ENCODE results near the gene ITGB5.

ITGB5 gene

DNA sequence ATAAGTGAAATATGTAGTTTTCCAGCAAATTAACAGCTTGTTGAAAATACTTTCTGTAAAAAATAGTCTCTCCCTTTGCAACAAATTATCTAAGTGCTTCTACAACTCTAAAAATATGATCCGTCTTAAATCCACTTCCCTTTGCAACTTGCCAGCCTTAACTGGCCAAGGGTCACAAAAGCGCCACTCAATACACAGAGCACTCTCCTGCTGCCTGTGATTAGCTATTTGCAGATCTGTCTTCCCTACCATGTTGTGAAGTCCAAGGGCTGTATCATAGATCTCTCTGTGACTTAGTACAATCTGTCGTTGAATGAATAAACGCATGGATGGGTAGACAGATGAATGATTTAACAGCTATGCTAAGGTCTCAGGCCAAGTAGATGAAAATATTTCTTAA, 76.2 kb downstream of the ITGB5 start:
- DNase-seq (ENCODE audit: low read depth) = no peak
- TF ChIP-seq POLR2A (IDR thresholded peaks at IDR 0.05; ENCODE audit: extremely low read depth, insufficient read length) (no peak), MYC (IDR thresholded peaks at IDR 0.05; ENCODE audit: low read depth, low read length) (no peak)
- TF ChIP-seq, protein P1, sequence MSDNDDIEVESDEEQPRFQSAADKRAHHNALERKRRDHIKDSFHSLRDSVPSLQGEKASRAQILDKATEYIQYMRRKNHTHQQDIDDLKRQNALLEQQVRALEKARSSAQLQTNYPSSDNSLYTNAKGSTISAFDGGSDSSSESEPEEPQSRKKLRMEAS (IDR thresholded peaks at IDR 0.05; ENCODE audit: low read depth, low read length) = no peak
- TF ChIP-seq, protein P2, sequence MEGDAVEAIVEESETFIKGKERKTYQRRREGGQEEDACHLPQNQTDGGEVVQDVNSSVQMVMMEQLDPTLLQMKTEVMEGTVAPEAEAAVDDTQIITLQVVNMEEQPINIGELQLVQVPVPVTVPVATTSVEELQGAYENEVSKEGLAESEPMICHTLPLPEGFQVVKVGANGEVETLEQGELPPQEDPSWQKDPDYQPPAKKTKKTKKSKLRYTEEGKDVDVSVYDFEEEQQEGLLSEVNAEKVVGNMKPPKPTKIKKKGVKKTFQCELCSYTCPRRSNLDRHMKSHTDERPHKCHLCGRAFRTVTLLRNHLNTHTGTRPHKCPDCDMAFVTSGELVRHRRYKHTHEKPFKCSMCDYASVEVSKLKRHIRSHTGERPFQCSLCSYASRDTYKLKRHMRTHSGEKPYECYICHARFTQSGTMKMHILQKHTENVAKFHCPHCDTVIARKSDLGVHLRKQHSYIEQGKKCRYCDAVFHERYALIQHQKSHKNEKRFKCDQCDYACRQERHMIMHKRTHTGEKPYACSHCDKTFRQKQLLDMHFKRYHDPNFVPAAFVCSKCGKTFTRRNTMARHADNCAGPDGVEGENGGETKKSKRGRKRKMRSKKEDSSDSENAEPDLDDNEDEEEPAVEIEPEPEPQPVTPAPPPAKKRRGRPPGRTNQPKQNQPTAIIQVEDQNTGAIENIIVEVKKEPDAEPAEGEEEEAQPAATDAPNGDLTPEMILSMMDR (IDR thresholded peaks at IDR 0.05; ENCODE audit: low read depth, low read length) = no peak
- no peak overlapping the region for H3K4me3 ChIP-seq (ENCODE audit: low read depth, low read length)

DNA sequence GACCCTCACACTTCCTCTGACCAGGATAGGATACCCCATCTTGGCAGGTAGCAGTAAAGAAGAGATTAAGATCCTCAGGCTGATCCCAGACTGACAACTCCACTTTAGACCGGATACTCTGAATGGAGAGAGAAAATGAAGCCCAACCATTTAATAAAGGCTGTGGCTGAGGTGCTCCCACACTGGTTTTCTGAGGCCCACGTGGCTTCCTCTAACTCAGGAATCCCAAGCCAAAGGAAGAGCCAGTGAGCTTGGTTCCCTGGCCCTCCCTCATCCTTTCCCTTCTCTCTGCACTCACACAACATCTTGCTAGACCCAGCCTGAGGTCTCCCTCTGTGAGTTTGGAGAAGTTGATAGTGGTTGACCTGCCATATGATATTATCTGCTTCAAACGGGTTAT, 78.1 kb downstream of the ITGB5 start:
- TF ChIP-seq MYC (IDR thresholded peaks at IDR 0.05; ENCODE audit: low read depth, low read length) (no peak), POLR2A (IDR thresholded peaks at IDR 0.05; ENCODE audit: extremely low read depth, insufficient read length) (no peak)
- TF ChIP-seq, protein P2 (IDR thresholded peaks at IDR 0.05; ENCODE audit: low read depth, low read length) = no peak
- TF ChIP-seq, protein P1 (IDR thresholded peaks at IDR 0.05; ENCODE audit: low read depth, low read length) = no peak
- DNase-seq (ENCODE audit: low read depth) = no peak
- no peak overlapping the region for H3K4me3 ChIP-seq (ENCODE audit: low read depth, low read length)

DNA sequence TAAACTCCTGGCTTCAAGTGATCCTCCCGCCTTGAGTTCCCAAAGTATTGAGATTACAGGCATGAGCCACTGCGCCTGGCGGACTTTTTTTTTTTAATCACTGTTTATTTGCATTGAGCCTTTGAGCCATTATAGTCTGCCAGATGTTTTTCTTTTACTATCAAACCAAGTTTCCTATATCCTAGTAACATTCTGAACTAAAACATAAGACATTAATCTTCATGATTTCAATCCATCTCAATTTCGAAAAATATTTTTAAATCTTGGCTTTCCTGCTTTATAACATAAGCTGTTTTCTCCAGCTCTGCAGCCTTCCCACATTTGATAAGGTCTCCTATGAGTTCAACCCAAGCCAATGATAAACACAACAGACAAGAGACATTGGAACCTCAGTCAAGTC, 81.5 kb downstream of the ITGB5 start:
- TF ChIP-seq, protein P2 (IDR thresholded peaks at IDR 0.05; ENCODE audit: low read depth, low read length) = no peak
- TF ChIP-seq, protein P1 (IDR thresholded peaks at IDR 0.05; ENCODE audit: low read depth, low read length) = no peak
- TF ChIP-seq POLR2A (IDR thresholded peaks at IDR 0.05; ENCODE audit: extremely low read depth, insufficient read length) (no peak), MYC (IDR thresholded peaks at IDR 0.05; ENCODE audit: low read depth, low read length) (no peak)
- no peak overlapping the region for H3K4me3 ChIP-seq (ENCODE audit: low read depth, low read length)
- DNase-seq (ENCODE audit: low read depth) = no peak

DNA sequence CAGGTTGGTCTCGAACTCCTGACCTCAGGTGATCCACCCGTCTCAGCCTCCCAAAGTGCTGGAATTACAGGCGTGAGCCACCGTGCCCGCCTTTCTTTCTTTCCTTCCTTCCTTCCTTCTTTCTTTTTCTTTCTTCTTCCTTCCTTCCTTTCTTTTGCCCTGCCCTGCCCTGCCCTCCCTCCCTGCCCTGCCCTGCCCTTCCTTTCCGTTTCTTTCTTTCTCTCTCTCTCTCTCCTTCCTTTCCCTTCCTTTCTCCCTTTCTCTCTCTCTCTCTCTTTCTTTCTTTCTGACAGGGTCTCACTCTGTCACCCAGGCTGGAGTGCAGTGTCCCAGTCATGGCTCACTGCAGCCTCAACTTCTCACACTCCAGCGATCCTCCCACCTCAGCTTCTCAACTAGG, 82.3 kb downstream of the ITGB5 start:
- H3K4me3 ChIP-seq (ENCODE audit: low read depth, low read length) = no peak overlapping the region
- DNase-seq (ENCODE audit: low read depth) = no peak
- TF ChIP-seq MYC (IDR thresholded peaks at IDR 0.05; ENCODE audit: low read depth, low read length) = no peak
- TF ChIP-seq, protein P1 (IDR thresholded peaks at IDR 0.05; ENCODE audit: low read depth, low read length) = no peak
- TF ChIP-seq, protein P2 (IDR thresholded peaks at IDR 0.05; ENCODE audit: low read depth, low read length) = no peak
- TF ChIP-seq POLR2A (IDR thresholded peaks at IDR 0.05; ENCODE audit: extremely low read depth, insufficient read length) = no peak

DNA sequence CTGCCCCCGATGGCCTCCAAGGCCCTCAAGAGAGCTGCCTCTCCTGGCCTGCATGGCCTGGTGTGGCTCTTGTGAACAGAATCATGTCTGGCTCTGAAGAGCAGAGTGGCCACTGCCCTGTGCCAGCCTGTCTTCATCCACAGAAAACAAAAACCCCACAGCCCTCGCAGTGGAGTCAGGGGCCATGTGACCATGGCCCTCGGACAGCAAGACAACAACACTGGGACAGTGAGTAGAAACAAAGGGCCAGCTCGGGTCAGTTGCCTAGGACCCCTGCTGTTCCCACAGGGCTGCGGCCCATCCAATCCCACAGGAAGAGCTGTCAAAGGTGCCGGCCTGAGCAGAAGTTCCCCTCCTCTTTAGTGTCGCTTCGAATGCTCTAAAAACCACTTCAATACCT, 84.5 kb downstream of the ITGB5 start:
- DNase-seq (ENCODE audit: low read depth) = no peak
- TF ChIP-seq, protein P2 (IDR thresholded peaks at IDR 0.05; ENCODE audit: low read depth, low read length) = no peak
- TF ChIP-seq, protein P1 (IDR thresholded peaks at IDR 0.05; ENCODE audit: low read depth, low read length) = no peak
- TF ChIP-seq POLR2A (IDR thresholded peaks at IDR 0.05; ENCODE audit: extremely low read depth, insufficient read length) = no peak
- TF ChIP-seq MYC (IDR thresholded peaks at IDR 0.05; ENCODE audit: low read depth, low read length) = no peak
- H3K4me3 ChIP-seq (ENCODE audit: low read depth, low read length) = no peak overlapping the region
